Muscle layer of colon (tissue), 2 donors: ENCODE measurements around the gene TMEM63B.
"Not testable (repeated sequence)": the region's sequence is repeated elsewhere in the genome, so short reads cannot be mapped to it uniquely, and the experiment has no call there.

Experiments
- H3K27ac ChIP-seq: one replicate; pipeline ENCODE4 v1.7.0; 2013; ENCODE audit warnings: low read depth, mild to moderate bottlenecking, low read length, moderate library complexity
- H3K27me3 ChIP-seq, 2 donors: one replicate each; pipeline ENCODE4 v1.7.0; 2013; ENCODE audit warnings: low read length in 2 of 2, mild to moderate bottlenecking in 2 of 2; ENCODE audit not compliant: insufficient read depth in 2 of 2, control insufficient read depth in 1 of 2
- H3K36me3 ChIP-seq: one replicate; pipeline ENCODE4 v1.7.0; 2013; ENCODE audit warnings: mild to moderate bottlenecking, low read length; ENCODE audit not compliant: insufficient read depth
- H3K4me1 ChIP-seq: one replicate; pipeline ENCODE4 v1.7.0; 2013; ENCODE audit warnings: mild to moderate bottlenecking, low read length; ENCODE audit not compliant: insufficient read depth
- H3K4me3 ChIP-seq, 2 donors: one replicate each; pipeline ENCODE4 v1.7.0; 2013; ENCODE audit warnings: low read length in 2 of 2, low read depth in 1 of 2, mild to moderate bottlenecking in 1 of 2, moderate library complexity in 1 of 2
- H3K9ac ChIP-seq: one replicate; pipeline ENCODE4 v1.7.0; 2013; ENCODE audit warnings: low read length
- H3K9me3 ChIP-seq: one replicate; pipeline ENCODE4 v1.7.0; 2013; ENCODE audit warnings: mild to moderate bottlenecking, low read length
- donor health status: abdominal sarcoma.
- donor health status: Adenocarcinoma of cecum.

TMEM63B gene

GRCh38 chr6:44135875-44136274 lies 8.5 kb downstream of the TMEM63B start:
- Histone ChIP-seq H3K36me3 (peaks cover 30% of the 10 kb centered on the region), H3K27ac (no peak overlapping the region), H3K9me3 (no peaks in the 10 kb centered on the region), H3K9ac (no peak overlapping the region), H3K4me1 (peaks cover 10% of the 10 kb centered on the region), H3K27me3 (no peaks in the 10 kb centered on the region), H3K4me3 (no peak overlapping the region)

GRCh38 chr6:44138717-44139350 lies 11.5 kb downstream of the TMEM63B start:
- H3K4me3 ChIP-seq = no peak overlapping the region
- H3K27me3 ChIP-seq = no peaks in the 10 kb centered on the region
- H3K4me1 ChIP-seq = no peaks in the 10 kb centered on the region
- H3K27ac ChIP-seq = no peak overlapping the region
- no peaks in the 10 kb centered on the region for H3K9me3 ChIP-seq
- H3K36me3 ChIP-seq = peaks cover 51% of the 10 kb centered on the region
- no peak overlapping the region for H3K9ac ChIP-seq

- Histone ChIP-seq H3K27ac (no peak overlapping the region), H3K4me1 (no peaks in the 10 kb centered on the region), H3K9ac (no peak overlapping the region), H3K36me3 (peaks cover 56% of the 10 kb centered on the region), H3K4me3 (no peak overlapping the region), H3K27me3 (no peaks in the 10 kb centered on the region), H3K9me3 (no peaks in the 10 kb centered on the region)
Measured at GRCh38 chr6:44139351-44139743, 12.0 kb downstream of the TMEM63B start.

GRCh38 chr6:44142835-44143234 lies 15.5 kb downstream of the TMEM63B start:
- no peaks in the 10 kb centered on the region for H3K9me3 ChIP-seq
- H3K4me3 ChIP-seq = no peak overlapping the region
- H3K27ac ChIP-seq = no peak overlapping the region
- H3K36me3 ChIP-seq = peaks cover 60% of the 10 kb centered on the region
- H3K4me1 ChIP-seq = no peaks in the 10 kb centered on the region
- H3K27me3 ChIP-seq = no peaks in the 10 kb centered on the region
- H3K9ac ChIP-seq = no peak overlapping the region

GRCh38 chr6:44143731-44144130 lies 16.4 kb downstream of the TMEM63B start:
- Histone ChIP-seq H3K4me1 (no peaks in the 10 kb centered on the region), H3K36me3 (peaks cover 63% of the 10 kb centered on the region), H3K27me3 (no peaks in the 10 kb centered on the region), H3K27ac (no peak overlapping the region), H3K4me3 (no peak overlapping the region), H3K9ac (no peak overlapping the region), H3K9me3 (no peaks in the 10 kb centered on the region)

- not testable (repeated sequence) for H3K27me3 ChIP-seq, H3K9ac ChIP-seq, H3K4me3 ChIP-seq, H3K4me1 ChIP-seq, H3K9me3 ChIP-seq, H3K27ac ChIP-seq
- H3K36me3 ChIP-seq = peaks cover 66% of the 10 kb centered on the region
Measured at GRCh38 chr6:44144536-44144935, 17.2 kb downstream of the TMEM63B start.

GRCh38 chr6:44145839-44146238 lies 18.5 kb downstream of the TMEM63B start:
- Histone ChIP-seq H3K9me3 (no peaks in the 10 kb centered on the region), H3K27me3 (no peaks in the 10 kb centered on the region), H3K9ac (no peak overlapping the region), H3K4me3 (no peak overlapping the region), H3K27ac (no peak overlapping the region), H3K36me3 (peaks cover 63% of the 10 kb centered on the region), H3K4me1 (no peaks in the 10 kb centered on the region)

GRCh38 chr6:44146685-44147084 lies 19.3 kb downstream of the TMEM63B start:
- Histone ChIP-seq H3K27ac (no peak overlapping the region), H3K36me3 (peaks cover 57% of the 10 kb centered on the region), H3K4me1 (no peaks in the 10 kb centered on the region), H3K27me3 (no peaks in the 10 kb centered on the region), H3K4me3 (no peak overlapping the region), H3K9me3 (no peaks in the 10 kb centered on the region), H3K9ac (no peak overlapping the region)

GRCh38 chr6:44147256-44147655 lies 19.9 kb downstream of the TMEM63B start:
- Histone ChIP-seq H3K9me3 (no peaks in the 10 kb centered on the region), H3K9ac (no peak overlapping the region), H3K27ac (no peak overlapping the region), H3K4me3 (no peak overlapping the region), H3K4me1 (no peaks in the 10 kb centered on the region), H3K27me3 (no peaks in the 10 kb centered on the region), H3K36me3 (peaks cover 56% of the 10 kb centered on the region)

GRCh38 chr6:44148306-44148705 lies 21.0 kb downstream of the TMEM63B start:
- Histone ChIP-seq H3K4me3 (no peak overlapping the region), H3K27ac (no peak overlapping the region), H3K36me3 (peaks cover 47% of the 10 kb centered on the region)

GRCh38 chr6:44149369-44150012 lies 22.1 kb downstream of the TMEM63B start:
- H3K27me3 ChIP-seq = no peaks in the 10 kb centered on the region
- H3K36me3 ChIP-seq = peaks cover 37% of the 10 kb centered on the region
- H3K9ac ChIP-seq = no peak overlapping the region
- H3K27ac ChIP-seq = no peak overlapping the region
- no peak overlapping the region for H3K4me3 ChIP-seq
- no peaks in the 10 kb centered on the region for H3K9me3 ChIP-seq
- H3K4me1 ChIP-seq = no peaks in the 10 kb centered on the region

More at GRCh38 chr6:44148306-44148705, 21.0 kb downstream of the TMEM63B start:
- H3K27me3 ChIP-seq = no peaks in the 10 kb centered on the region
- no peaks in the 10 kb centered on the region for H3K4me1 ChIP-seq
- H3K9ac ChIP-seq = no peak overlapping the region
- H3K9me3 ChIP-seq = no peaks in the 10 kb centered on the region
